Measurements from ENCODE around the gene CSNK1A1. TPM values are rescaled to one million over a fixed set of nuclear protein-coding genes. Genes with fewer than 3 reads are reported as not detected.

CSNK1A1 gene
- total and polyA plus RNA-seq, 4 donors, result 43.0 to 108 (median 78.2) TPM

- H3K27me3 ChIP-seq (ENCODE audit: control insufficient read depth in 4 of 4, insufficient read depth in 4 of 4, low read length in 3 of 4), result no peaks in the 10 kb centered on the region
- no peaks in the 10 kb centered on the region for H3K36me3 ChIP-seq (ENCODE audit: control insufficient read depth in 4 of 4, insufficient read depth in 3 of 4, low read depth in 1 of 4, low read length in 3 of 4)
- H3K9me3 ChIP-seq (ENCODE audit: control insufficient read depth in 4 of 4, low read length in 3 of 4), result no peaks in the 10 kb centered on the region
- no peak overlapping the region for H3K4me3 ChIP-seq (ENCODE audit: low read depth in 1 of 3, low read length in 3 of 3)
- DNase-seq (ENCODE audit: low spot score), result no peak
- H3K9ac ChIP-seq (ENCODE audit: low read depth in 1 of 2, low read length in 2 of 2), result no peak overlapping the region
- no peak overlapping the region for H3K27ac ChIP-seq (ENCODE audit: low read depth in 1 of 2, low read length in 2 of 2)
- H3K4me1 ChIP-seq (ENCODE audit: control insufficient read depth in 4 of 4, insufficient read depth in 4 of 4, low read length in 3 of 4), result no peaks in the 10 kb centered on the region
- no peak for TF ChIP-seq ZBTB33 (IDR thresholded peaks at IDR 0.05)
- TF ChIP-seq RAD21 (IDR thresholded peaks at IDR 0.05), result no peak
- TF ChIP-seq ATF3 (IDR thresholded peaks at IDR 0.05), result no peak
- TF ChIP-seq SP1 (IDR thresholded peaks at IDR 0.05), result no peak
- TF ChIP-seq RXRA (IDR thresholded peaks at IDR 0.05), result no peak
- TF ChIP-seq HNF4G (IDR thresholded peaks at IDR 0.05), result no peak
- no peak for TF ChIP-seq NR2F2 (IDR thresholded peaks at IDR 0.05)
- no peak for TF ChIP-seq FOXA1 (IDR thresholded peaks at IDR 0.05)
- no peak for TF ChIP-seq YY1 (IDR thresholded peaks at IDR 0.05)
- TF ChIP-seq CTCF (IDR thresholded peaks at IDR 0.05; ENCODE audit: low read depth, low read length, missing input control), result no peak
- no peak for TF ChIP-seq TAF1 (conservative IDR thresholded peaks at IDR 0.05)
- WGBS, result 93% methylated on average over 2 of the region's 2 CpGs
These were observed 42.1 kb upstream of the CSNK1A1 start for GRCh38 chr5:149593370-149593769.

- DNase-seq (ENCODE audit: low spot score), result no peak
- no peak overlapping the region for H3K9ac ChIP-seq (ENCODE audit: low read depth in 1 of 2, low read length in 2 of 2)
- no peaks in the 10 kb centered on the region for H3K9me3 ChIP-seq (ENCODE audit: control insufficient read depth in 4 of 4, low read length in 3 of 4)
- TF ChIP-seq HNF4A (conservative IDR thresholded peaks at IDR 0.05), result no peak
- no peak for TF ChIP-seq EGR1 (IDR thresholded peaks at IDR 0.05; ENCODE audit: low read depth in 2 of 2)
- no peak for TF ChIP-seq CTCF (IDR thresholded peaks at IDR 0.05; ENCODE audit: low read depth, low read length, missing input control)
- TF ChIP-seq ZBTB33 (IDR thresholded peaks at IDR 0.05), result no peak
- TF ChIP-seq RXRA (IDR thresholded peaks at IDR 0.05), result no peak
- no peak for TF ChIP-seq RAD21 (IDR thresholded peaks at IDR 0.05)
- H3K27me3 ChIP-seq (ENCODE audit: control insufficient read depth in 4 of 4, insufficient read depth in 4 of 4, low read length in 3 of 4), result no peaks in the 10 kb centered on the region
- peaks cover 0 to 5% (median 2%) of the 10 kb centered on the region in 4 donors for H3K4me1 ChIP-seq (ENCODE audit: control insufficient read depth in 4 of 4, insufficient read depth in 4 of 4, low read length in 3 of 4)
- 98% methylated on average over 1 of the region's 1 CpG for WGBS
- no peak overlapping the region for H3K27ac ChIP-seq (ENCODE audit: low read depth in 1 of 2, low read length in 2 of 2)
- H3K36me3 ChIP-seq (ENCODE audit: control insufficient read depth in 4 of 4, insufficient read depth in 3 of 4, low read depth in 1 of 4, low read length in 3 of 4), result no peaks in the 10 kb centered on the region
- no peak overlapping the region for H3K4me3 ChIP-seq (ENCODE audit: low read depth in 1 of 3, low read length in 3 of 3)
These were observed 37.7 kb upstream of the CSNK1A1 start for GRCh38 chr5:149588936-149589335.

Measured in liver (tissue), 9 donors.